H1 (cell line): ENCODE measurements around the gene NUP98. TPM values are rescaled to one million over a fixed set of nuclear protein-coding genes. Genes with fewer than 3 reads are reported as not detected.

Experiments used
- CHD7 ChIP-seq: fragments of 300-600 bp; sonication (generic); IDR thresholded peaks from 2 replicates; pipeline ENCODE4 v1.7.1; 2012; ENCODE audit warnings: low read length, moderate library complexity, mild to moderate bottlenecking, inconsistent platforms; ENCODE audit not compliant: insufficient replicate concordance
- polyA plus RNA-seq, 7 experiments: library from polyadenylated mRNA; depleted of rRNA in 3 of 7; stranded (reverse) in 5 of 7; unstranded in 2 of 7; fragments of >200 nt in 5 of 7; fragments of 200-250 nt in 2 of 7; gene quantifications; 1 replicate in 5 of 7; 2 replicates in 1 of 7; 4 replicates in 1 of 7; pipeline versions ENCODE4 v1.2.1 to v1.2.3, GENCODE V29; 2011 to 2013; ENCODE audit warnings: missing spikeins in 2 of 7, mixed read lengths in 2 of 7
- total RNA-seq: library from RNA; stranded (reverse); fragmentation: NEBNext Ultra II Directional; extraction: Animal tissue kit (Norgen Biotek cat#: 25700); gene quantifications from 2 replicates; pipeline ENCODE4 v1.2.1, GENCODE V29; 2021

The NUP98 gene
- total and polyA plus RNA-seq, 2 of the 8 experiments (the other 6 are each of a cell fraction or from before 2014, with no cell fraction given): 98.6 to 261 TPM

GRCh38 chr11:3796346-3796745 is 1.0 kb downstream of the NUP98 start (continued):
- no peak for TF ChIP-seq CHD7
